Naive thymus-derived CD8-positive, alpha-beta T cell (primary cell): Measurements from ENCODE around the gene NHSL2. TPM values are rescaled to one million over a fixed set of nuclear protein-coding genes. Genes with fewer than 3 reads are reported as not detected.

Source experiments
- ATAC-seq, 2 donors: fragments of 150-1000 bp; cut with Tn5 transposase in 1 of 2; sonication (Bioruptor Pico), chemical (Tn5 transposase) in 1 of 2; 1 replicate in 1 of 2; 2 replicates in 1 of 2; pipeline ENCODE4 v1.10.0; 2021; ENCODE audit warnings: mild to moderate bottlenecking in 2 of 2, moderate library complexity in 2 of 2
- POLR2A ChIA-PET: fragments of 350-600 bp; sonication (Branson Sonifier 250); formaldehyde crosslinking; loops from one replicate; lab custom pipeline; 2021; ENCODE audit warnings: antibody characterized with exemption; lab: Charles Lee
- DNase-seq, 10 donors: peaks; one replicate each; pipeline versions ENCODE4 v3.0.0 to v3.0.0-alpha.2; 2020 to 2022
- H3K27ac Mint-ChIP-seq, 10 donors: one replicate each; pipeline ENCODE4 v1.8.0; 2020 to 2022; ENCODE audit warnings: mild to moderate bottlenecking in 10 of 10, mixed read lengths in 10 of 10, moderate library complexity in 4 of 10, inconsistent platforms in 1 of 10
- H3K27me3 Mint-ChIP-seq, 5 donors: one replicate each; pipeline ENCODE4 v1.8.0; 2021 to 2022; ENCODE audit warnings: mixed read lengths in 5 of 5
- H3K36me3 Mint-ChIP-seq, 3 donors: one replicate each; pipeline ENCODE4 v1.8.0; 2020 to 2022; ENCODE audit warnings: mixed read lengths in 3 of 3, mild to moderate bottlenecking in 2 of 3, inconsistent platforms in 1 of 3
- H3K4me1 Mint-ChIP-seq, 4 donors: one replicate each; pipeline ENCODE4 v1.8.0; 2021 to 2022; ENCODE audit warnings: mixed read lengths in 4 of 4
- H3K4me3 Mint-ChIP-seq, 10 donors: one replicate each; pipeline ENCODE4 v1.8.0; 2020 to 2022; ENCODE audit warnings: mild to moderate bottlenecking in 10 of 10, mixed read lengths in 10 of 10, moderate library complexity in 6 of 10, inconsistent platforms in 1 of 10
- H3K9me3 Mint-ChIP-seq, 9 donors: one replicate each; pipeline ENCODE4 v1.8.0; 2020 to 2022; ENCODE audit warnings: mixed read lengths in 9 of 9, mild to moderate bottlenecking in 3 of 9, inconsistent platforms in 1 of 9, moderate library complexity in 1 of 9
- polyA plus RNA-seq, 3 donors: library from polyadenylated mRNA; unstranded; fragments of 300-500 nt; fragmentation: Illumina TruSeq; gene quantifications; one replicate each; pipeline ENCODE4 v1.2.3, GENCODE V29; 2021
- total RNA-seq, 8 experiments: library from RNA in 2 of 8; stranded (reverse) in 2 of 8; gene quantifications; one replicate each; pipeline ENCODE4 v1.2.3 and lab custom pipeline; 2021 to 2026

The NHSL2 gene
- total and polyA plus RNA-seq, 5 experiments from 2014 or later, result 0.09 to 2.6 (median 0.52) TPM

- no peak for ATAC-seq
- Mint-ChIP-seq H3K27ac (no peak overlapping the region), H3K4me1 (peaks cover 3 to 17% (median 10%) of the 10 kb centered on the region in 4 donors), H3K9me3 (no peaks in the 10 kb centered on the region), H3K36me3 (no peaks in the 10 kb centered on the region), H3K27me3 (peaks cover 0 to 16% (median 1%) of the 10 kb centered on the region in 5 donors), H3K4me3 (no peak overlapping the region)
- no peak for DNase-seq
- POLR2A ChIA-PET, result no interaction called here
Observed at GRCh38 chrX:72080150-72080549, 169.5 kb downstream of the NHSL2 start.

GRCh38 chrX:72080800-72081199 lies 170.2 kb downstream of the NHSL2 start:
- POLR2A ChIA-PET, result no interaction called here
- H3K4me3 Mint-ChIP-seq, result no peak overlapping the region
- H3K27ac Mint-ChIP-seq, result no peak overlapping the region

GRCh38 chrX:72081605-72082320 lies 171.1 kb downstream of the NHSL2 start:
- POLR2A ChIA-PET, result no interaction called here
- H3K9me3 Mint-ChIP-seq, result no peaks in the 10 kb centered on the region
- no peak for ATAC-seq
- H3K4me3 Mint-ChIP-seq, result no peak overlapping the region
- peaks cover 0 to 10% (median 3%) of the 10 kb centered on the region in 5 donors for H3K27me3 Mint-ChIP-seq
- no peak for DNase-seq
- H3K36me3 Mint-ChIP-seq, result no peaks in the 10 kb centered on the region
- H3K4me1 Mint-ChIP-seq, result peaks cover 3 to 17% (median 10%) of the 10 kb centered on the region in 4 donors
- H3K27ac Mint-ChIP-seq, result no peak overlapping the region

More at GRCh38 chrX:72080800-72081199, 170.2 kb downstream of the NHSL2 start:
- no peak for DNase-seq
- Mint-ChIP-seq H3K9me3 (no peaks in the 10 kb centered on the region), H3K36me3 (no peaks in the 10 kb centered on the region), H3K27me3 (peaks cover 0 to 10% (median 1%) of the 10 kb centered on the region in 5 donors), H3K4me1 (peaks cover 3 to 17% (median 10%) of the 10 kb centered on the region in 4 donors)
- ATAC-seq, result no peak

GRCh38 chrX:72083291-72083690 lies 172.6 kb downstream of the NHSL2 start:
- DNase-seq, result no peak
- POLR2A ChIA-PET, result no interaction called here
- Mint-ChIP-seq H3K9me3 (no peaks in the 10 kb centered on the region), H3K4me3 (no peak overlapping the region), H3K4me1 (peaks cover 2 to 10% (median 6%) of the 10 kb centered on the region in 4 donors), H3K27ac (no peak overlapping the region), H3K27me3 (peaks cover 1 to 9% (median 9%) of the 10 kb centered on the region in 5 donors), H3K36me3 (no peaks in the 10 kb centered on the region)
- no peak for ATAC-seq

- no peaks in the 10 kb centered on the region for H3K9me3 Mint-ChIP-seq
- H3K4me1 Mint-ChIP-seq, result peaks cover 0 to 4% (median 2%) of the 10 kb centered on the region in 4 donors
- POLR2A ChIA-PET, result no interaction called here
- no peak overlapping the region for H3K4me3 Mint-ChIP-seq
- H3K27ac Mint-ChIP-seq, result no peak overlapping the region
- H3K36me3 Mint-ChIP-seq, result no peaks in the 10 kb centered on the region
- DNase-seq (no peak), ATAC-seq (no peak)
- H3K27me3 Mint-ChIP-seq, result peaks cover 1 to 9% (median 3%) of the 10 kb centered on the region in 5 donors
Observed at GRCh38 chrX:72084114-72084513, 173.5 kb downstream of the NHSL2 start.

GRCh38 chrX:72086995-72087394 lies 176.3 kb downstream of the NHSL2 start:
- Mint-ChIP-seq H3K27ac (no peak overlapping the region), H3K4me1 (peaks cover 0 to 2% (median 0%) of the 10 kb centered on the region in 4 donors), H3K27me3 (peaks cover 0 to 14% (median 5%) of the 10 kb centered on the region in 5 donors), H3K9me3 (no peaks in the 10 kb centered on the region), H3K4me3 (no peak overlapping the region), H3K36me3 (no peaks in the 10 kb centered on the region)
- POLR2A ChIA-PET, result no interaction called here
- DNase-seq (no peak), ATAC-seq (no peak)

- Mint-ChIP-seq H3K36me3 (no peaks in the 10 kb centered on the region), H3K9me3 (no peaks in the 10 kb centered on the region), H3K4me3 (no peak overlapping the region), H3K27me3 (peaks cover 0 to 14% (median 5%) of the 10 kb centered on the region in 5 donors), H3K27ac (no peak overlapping the region), H3K4me1 (peaks cover 0 to 2% (median 0%) of the 10 kb centered on the region in 4 donors)
- POLR2A ChIA-PET, result no interaction called here
- no peak for ATAC-seq
- DNase-seq, result no peak
Observed at GRCh38 chrX:72088761-72089160, 178.1 kb downstream of the NHSL2 start.

- Mint-ChIP-seq H3K4me3 (no peak overlapping the region), H3K27ac (no peak overlapping the region), H3K36me3 (no peaks in the 10 kb centered on the region), H3K9me3 (no peaks in the 10 kb centered on the region), H3K4me1 (peaks cover 0 to 2% (median 0%) of the 10 kb centered on the region in 4 donors), H3K27me3 (peaks cover 0 to 14% (median 2%) of the 10 kb centered on the region in 5 donors)
- DNase-seq (no peak), ATAC-seq (no peak)
- POLR2A ChIA-PET, result no interaction called here
Observed at GRCh38 chrX:72089254-72089653, 178.6 kb downstream of the NHSL2 start.

GRCh38 chrX:72094894-72095293 lies 184.2 kb downstream of the NHSL2 start:
- ATAC-seq (peak; percentile 70 to 77), DNase-seq (peak in 8 of 10 donors; percentile 17 to 70 (median 38))
- POLR2A ChIA-PET, result interaction anchor here (0.9 kb wide), 1 partner anchor 32 kb away, joined by 4 read pairs; no protein-coding TSS in a partner anchor
- Mint-ChIP-seq H3K9me3 (no peaks in the 10 kb centered on the region), H3K4me1 (peaks cover under 1 to 33% (median 3%) of the 10 kb centered on the region in 4 donors), H3K4me3 (peak overlapping the region in 2 of 10 donors; percentile 31 to 50), H3K27ac (peak overlapping the region in 5 of 10 donors; percentile 7 to 76 (median 58)), H3K36me3 (no peaks in the 10 kb centered on the region), H3K27me3 (peaks cover 3 to 37% (median 10%) of the 10 kb centered on the region in 5 donors)

GRCh38 chrX:72095370-72095769 lies 184.7 kb downstream of the NHSL2 start:
- Mint-ChIP-seq H3K27me3 (peaks cover 3 to 37% (median 10%) of the 10 kb centered on the region in 5 donors), H3K36me3 (no peaks in the 10 kb centered on the region), H3K4me1 (peaks cover 2 to 38% (median 6%) of the 10 kb centered on the region in 4 donors), H3K9me3 (no peaks in the 10 kb centered on the region), H3K27ac (peak overlapping the region in 4 of 10 donors; percentile 6 to 76 (median 34)), H3K4me3 (peak overlapping the region in 1 of 10 donors; percentile 49)
- ATAC-seq (no peak), DNase-seq (no peak)
- POLR2A ChIA-PET, result no interaction called here

- H3K4me1 Mint-ChIP-seq, result peaks cover 9 to 55% (median 23%) of the 10 kb centered on the region in 4 donors
- POLR2A ChIA-PET, result interaction anchor here (0.5 kb wide), 1 partner anchor 562 kb away, joined by 6 read pairs; no protein-coding TSS in a partner anchor
- ATAC-seq, result no peak
- no peaks in the 10 kb centered on the region for H3K9me3 Mint-ChIP-seq
- no peak overlapping the region for H3K27ac Mint-ChIP-seq
- no peak for DNase-seq
- H3K36me3 Mint-ChIP-seq, result no peaks in the 10 kb centered on the region
- peak overlapping the region in 1 of 10 donors; percentile 37 for H3K4me3 Mint-ChIP-seq
- peaks cover 3 to 40% (median 10%) of the 10 kb centered on the region in 5 donors for H3K27me3 Mint-ChIP-seq
Observed at GRCh38 chrX:72097098-72097497, 186.5 kb downstream of the NHSL2 start.

GRCh38 chrX:72100051-72100755 lies 189.6 kb downstream of the NHSL2 start:
- POLR2A ChIA-PET, result no interaction called here
- Mint-ChIP-seq H3K27me3 (peaks cover 8 to 59% (median 13%) of the 10 kb centered on the region in 5 donors), H3K36me3 (no peaks in the 10 kb centered on the region), H3K9me3 (no peaks in the 10 kb centered on the region), H3K4me3 (peak overlapping the region in 9 of 10 donors; percentile 51 to 82 (median 62)), H3K27ac (peak overlapping the region in 6 of 10 donors; percentile 29 to 90 (median 72)), H3K4me1 (peaks cover 11 to 69% (median 35%) of the 10 kb centered on the region in 4 donors)
- no peak for ATAC-seq
- DNase-seq, result no peak
